Stimulated activated CD4-positive, alpha-beta T cell treated with anti-CD3 and anti-CD28 coated beads, Interleukin-4, amount 100 ng/mL, for 1 hour (primary cell): Measurements from ENCODE around the gene SERTAD1.
A peak's percentile ranks its signal among the peaks of the same experiment; 100 is the strongest.
"Not testable (repeated sequence)": the region's sequence is repeated elsewhere in the genome, so short reads cannot be mapped to it uniquely, and the experiment has no call there.

Experiments
- DNase-seq: peaks from one replicate; pipeline ENCODE4 v3.0.0-alpha.2; 2020

Gene SERTAD1

DNA sequence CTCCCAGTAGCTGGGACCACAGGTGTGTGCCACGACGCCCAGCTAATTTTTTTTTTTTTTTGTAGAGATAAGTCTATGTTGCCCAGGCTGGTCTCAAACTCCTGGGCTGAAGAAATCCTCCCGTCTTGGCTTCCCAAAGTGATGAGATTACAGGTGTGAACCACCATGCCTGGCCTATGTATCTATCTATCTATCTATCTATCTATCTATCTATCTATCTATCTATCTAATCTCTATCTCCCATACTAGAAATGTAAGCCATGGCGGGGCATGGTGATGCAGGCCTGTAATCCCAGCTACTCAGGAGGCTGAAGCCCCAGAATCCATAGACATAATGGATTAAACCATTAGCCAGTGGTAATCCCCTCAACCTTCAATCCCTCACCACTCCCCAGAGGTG lies 24.9 kb upstream of the SERTAD1 start:
- DNase-seq = no peak

DNA sequence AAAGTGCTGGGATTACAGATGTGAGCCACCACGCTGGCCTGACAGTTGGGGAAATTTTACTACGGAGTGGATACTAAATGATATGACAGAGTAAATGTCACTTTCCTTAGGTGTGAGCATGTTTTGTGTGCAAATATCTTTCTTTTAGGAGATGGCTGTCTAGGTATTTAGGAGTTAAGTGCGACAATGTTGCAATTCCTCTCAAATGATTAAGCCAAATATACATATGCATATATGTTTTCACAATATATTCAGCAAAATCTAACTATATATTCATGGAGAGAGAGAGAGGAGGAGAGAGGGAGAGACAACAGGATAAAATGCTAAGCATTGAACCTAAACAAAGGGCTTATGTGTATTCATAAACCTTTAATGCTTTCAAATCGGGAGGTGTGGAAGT lies 23.7 kb upstream of the SERTAD1 start:
- DNase-seq = no peak

DNA sequence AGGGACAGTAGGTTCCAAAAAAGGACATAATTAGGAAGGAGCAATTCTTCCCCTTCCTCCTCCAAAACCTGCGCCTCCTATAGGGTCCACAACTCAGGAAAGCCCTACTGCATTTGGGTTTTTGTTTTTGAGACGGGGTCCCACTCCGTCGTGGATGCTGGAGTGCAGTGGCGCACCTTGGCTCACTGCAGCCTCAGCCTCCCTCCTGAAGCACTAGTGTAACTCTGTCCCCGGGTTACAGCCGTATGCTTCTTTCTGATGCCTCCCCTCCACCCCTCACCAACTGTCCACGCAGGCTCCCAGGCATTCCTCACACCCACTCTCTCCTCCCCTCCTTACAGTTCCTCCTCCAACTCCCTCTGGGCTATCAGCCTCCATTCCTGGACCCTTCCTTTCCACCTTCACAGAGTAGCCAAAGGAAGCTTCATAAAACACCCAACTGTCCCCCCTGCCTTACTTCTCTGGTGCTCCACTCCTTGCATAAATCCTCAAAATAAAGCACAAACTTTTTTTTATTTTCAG lies 20.5 kb upstream of the SERTAD1 start:
- no peak for DNase-seq

DNA sequence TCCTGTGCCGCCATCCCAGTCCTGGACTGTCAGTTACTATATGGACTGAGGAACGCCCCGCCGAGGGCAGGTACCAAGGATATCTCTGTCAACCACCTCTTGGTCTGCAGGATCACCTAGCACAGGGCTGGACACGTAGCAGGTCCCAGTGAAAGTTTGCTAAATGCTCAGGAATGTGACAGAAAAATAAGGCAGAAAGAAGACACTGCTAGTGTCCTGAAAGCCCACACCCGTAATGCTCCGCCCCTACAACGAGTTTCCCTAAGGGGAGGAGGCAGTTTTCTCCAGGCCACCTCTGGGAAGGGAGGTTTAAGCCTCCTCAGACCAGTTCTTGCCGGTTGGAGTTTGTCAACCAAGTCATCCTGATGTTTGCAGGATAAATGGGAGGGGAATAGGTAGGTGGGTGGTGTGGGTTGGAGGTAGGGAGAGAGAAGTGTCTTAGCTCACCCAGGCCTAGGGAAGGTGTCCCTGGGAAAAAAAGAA lies 20.0 kb upstream of the SERTAD1 start:
- DNase-seq = no peak

DNA sequence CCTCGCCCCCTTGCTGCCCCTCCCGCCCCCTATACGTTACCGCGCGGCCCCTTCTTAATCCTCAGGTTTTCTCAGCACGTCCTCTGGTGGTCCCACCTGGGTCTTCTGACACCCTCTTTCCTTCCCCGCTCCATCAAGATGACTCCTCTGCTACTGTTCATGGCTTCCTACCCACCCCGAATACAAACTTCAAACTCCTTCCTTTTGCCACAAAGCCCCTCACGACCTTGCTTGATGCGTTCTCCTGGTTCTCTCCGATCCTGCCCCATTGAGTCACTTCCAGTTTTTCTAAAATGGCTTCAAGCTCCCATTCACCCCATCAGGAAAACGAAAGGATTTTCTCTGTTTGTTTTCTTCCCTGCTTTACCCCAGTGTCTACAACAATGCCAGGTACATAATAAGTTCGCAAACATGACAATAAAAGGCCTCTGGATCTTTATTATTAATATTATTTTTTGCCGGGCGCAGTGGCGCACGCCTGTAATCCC lies 19.1 kb upstream of the SERTAD1 start:
- no peak for DNase-seq

DNA sequence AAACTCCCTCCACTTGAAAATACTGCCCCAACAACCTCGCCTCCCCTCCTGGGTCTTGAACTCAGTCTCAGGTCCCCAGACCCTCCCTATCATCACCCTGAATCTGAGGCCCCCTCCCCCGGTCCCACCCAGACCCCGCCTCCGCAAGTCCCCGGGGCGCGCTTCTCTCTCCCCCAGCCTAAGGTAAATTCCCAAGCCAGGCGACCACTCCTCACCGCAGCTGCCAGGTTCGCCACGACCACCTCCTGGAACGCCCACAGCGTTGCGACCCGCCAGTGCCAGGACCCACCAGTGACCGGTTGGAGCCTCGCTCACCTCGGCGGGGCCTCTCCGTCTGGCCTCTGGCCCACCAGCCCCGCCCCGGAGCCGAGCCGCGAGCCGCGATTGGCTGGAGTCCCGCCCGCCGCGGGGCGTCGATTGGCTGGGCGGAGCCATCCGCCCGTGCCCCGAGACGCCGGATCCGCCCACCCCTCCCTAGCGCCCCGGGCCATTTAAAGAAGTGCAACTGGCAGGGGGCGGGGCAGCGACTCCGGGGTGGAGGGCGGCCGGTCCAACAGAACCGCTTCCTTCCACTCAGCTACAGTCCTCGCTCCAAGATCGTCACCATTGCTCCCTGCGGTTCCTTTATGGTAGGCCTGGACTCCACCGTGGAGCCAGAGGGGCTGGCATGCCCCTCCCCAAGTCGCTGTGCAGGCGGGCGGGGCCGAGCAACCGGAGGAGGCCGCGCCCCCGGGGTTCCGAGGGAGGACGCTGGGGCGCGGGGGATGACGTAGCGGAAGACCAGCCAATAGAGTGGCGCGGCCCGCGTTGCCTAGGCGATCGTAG lies 18.4 kb upstream of the SERTAD1 start, which contains the start of gene SERTAD3:
Gene SERTAD3 (minus strand): TSS at position 336 of the 825 bp plus-strand sequence. CDS start 2,255 bp downstream, outside the sequence.
- DNase-seq = peak; percentile 97

DNA sequence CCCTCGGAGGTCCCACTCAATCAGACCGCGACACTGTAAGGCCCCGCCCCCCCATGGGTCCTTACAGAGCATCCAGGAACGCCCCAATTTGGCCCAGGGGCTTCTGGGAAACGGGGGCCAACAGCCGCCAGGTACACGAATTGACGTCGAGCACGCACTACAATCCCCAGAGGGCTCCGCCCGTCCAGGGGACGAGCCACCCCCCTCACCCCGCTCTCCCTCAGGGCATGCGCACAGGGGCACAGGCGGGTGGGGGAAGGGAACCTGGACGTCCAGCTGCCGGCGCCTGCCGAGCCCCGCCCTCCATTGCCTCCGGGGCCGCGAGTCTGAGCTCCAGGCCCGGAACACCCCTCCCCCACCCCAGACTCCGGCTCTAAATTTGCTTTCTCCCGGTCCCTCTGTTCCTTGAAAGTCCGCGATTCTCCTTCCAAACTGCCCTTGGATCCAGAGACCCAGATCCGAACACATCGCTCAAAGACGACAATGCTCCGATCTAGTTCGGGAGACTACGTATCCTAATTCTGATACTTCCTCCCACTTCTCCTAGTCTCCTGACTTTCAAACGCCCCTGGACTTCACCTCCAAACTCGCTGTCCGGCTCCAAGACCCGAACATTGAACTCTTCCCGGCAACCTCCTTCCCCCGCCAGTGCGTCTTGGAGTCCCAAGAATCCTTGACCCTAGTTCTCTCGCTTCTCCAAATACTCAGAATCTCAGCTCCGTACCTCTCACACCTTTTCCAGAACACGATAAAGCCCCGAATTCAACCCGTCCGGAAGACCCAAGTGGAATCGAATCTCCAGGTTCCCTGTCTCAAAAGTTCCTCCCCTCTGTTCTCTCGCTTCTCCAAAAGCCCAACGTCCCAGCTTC lies 17.6 kb upstream of the SERTAD1 start:
- DNase-seq = peak; percentile 99

DNA sequence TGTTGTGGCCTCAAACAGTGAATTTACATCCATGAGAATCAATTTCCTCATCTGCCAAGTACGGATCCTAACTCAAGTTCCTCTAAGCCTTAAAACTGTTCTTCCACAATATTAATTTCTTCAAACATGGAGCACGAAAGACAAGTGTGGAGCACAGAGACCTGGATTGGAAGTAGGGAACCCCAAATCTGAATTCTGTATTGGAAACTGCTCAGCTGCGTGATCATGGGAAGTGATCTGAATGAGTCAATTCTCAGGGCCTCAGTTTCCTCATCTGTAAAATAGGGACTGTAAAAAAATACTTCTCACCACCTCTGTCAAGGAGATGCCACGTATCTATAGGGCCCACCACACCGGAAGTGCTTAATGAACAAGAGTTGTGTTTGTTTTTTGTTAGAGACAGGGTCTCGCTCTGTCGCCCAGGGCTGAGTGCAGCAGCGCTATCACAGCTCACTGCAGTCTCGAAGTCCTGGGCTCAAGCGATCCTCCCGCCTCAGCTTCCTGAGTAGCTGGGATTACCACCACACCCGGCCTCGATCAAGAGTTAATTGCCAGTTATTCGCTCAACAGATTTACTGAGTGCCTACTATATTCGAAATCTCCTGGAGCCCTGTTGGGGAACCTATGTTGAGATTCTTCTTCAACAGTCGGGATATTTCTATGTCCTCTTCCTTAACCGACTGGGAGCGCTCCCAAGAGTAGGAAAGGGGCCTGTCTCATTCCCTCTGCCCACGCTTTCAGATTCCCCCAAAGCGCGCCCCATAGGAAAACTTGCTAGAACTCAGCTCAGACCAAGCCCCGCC lies 16.7 kb upstream of the SERTAD1 start:
- DNase-seq = no peak

DNA sequence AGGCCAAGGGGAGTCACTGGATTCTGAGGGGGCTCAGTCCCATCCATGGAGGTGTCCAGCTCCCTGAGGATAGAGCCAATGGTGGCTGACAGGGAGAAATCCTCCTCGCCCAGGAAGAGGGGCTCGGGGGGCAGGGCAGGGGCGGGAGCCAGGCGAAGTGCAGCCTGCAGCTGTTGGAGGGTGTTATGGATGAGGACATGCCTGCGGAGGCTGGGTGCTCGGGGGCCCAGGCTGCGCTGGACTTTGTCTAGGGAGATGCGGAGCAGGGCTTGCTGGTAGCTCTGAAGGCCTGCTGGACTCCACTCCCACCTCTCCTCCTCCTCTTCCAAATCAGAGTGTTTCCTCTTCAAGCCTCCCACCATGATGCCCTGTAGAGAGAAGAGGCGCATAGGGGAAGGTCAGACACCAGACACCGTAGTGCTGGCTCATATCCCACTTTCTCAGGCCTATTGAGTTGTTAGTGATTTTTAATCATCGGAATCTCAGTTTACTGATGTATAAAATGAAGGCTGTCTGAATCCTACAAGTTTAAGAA lies 16.0 kb upstream of the SERTAD1 start:
- no peak for DNase-seq

DNA sequence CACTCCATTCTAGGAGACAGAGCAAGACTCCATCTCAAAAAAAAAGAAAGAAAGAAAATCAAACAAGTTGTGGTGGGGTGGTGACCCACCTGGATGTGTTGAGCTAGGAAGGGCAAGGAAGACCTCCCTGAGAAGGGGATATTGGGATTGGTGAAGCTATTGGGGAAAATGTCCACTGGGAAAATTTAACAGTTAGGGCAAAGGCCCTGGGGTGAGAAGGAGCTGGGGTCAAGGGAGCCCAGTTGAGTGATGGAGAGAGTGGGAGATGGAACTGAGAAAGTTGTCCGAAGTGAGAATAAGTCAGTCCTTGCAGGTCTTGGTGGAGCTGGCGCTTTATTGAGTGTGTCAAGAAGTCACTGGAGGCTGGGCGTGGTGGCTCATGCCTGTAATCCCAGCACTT lies 12.5 kb upstream of the SERTAD1 start:
- no peak for DNase-seq

DNA sequence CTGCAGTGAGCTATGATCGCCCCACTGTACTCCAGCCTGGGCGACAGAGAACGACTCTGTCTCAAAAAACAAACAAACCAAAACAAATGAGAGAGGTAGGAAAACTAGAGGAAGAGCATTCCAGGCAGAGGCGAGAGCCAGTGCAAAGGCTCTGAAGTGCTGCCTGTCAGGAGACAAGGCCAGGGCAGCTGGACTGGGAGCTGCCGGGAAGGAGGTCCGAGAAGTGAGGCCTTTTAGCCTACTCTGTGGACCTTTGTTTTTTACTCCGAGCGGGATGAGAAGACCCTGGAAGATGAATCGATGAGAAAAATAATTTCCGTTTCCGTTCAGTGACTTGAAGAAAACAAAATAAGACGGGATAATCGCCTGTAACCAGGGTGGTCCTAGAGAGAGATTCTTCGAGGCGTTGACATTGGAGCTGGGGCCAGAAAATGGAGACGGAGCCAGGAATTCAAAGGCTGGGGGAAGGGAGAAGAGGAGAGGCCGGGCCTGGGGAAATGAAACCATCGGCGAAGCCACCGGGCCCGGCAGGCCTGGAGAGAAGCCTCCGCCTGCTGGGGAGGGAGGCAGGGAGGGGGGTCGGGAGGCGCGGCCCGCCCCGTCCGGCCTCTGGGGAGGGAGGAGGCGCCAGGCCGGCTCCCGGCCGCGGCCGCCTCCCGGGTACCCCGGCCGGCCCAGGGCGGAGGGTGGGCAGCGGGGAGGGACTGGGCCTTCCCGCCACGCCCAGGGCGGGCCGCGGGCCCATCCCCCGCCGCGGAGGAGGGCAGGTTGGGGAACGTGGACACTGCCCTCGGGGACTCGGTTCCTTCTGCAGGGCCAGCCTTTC lies 7.8 kb upstream of the SERTAD1 start:
- DNase-seq = peak; percentile 50

DNA sequence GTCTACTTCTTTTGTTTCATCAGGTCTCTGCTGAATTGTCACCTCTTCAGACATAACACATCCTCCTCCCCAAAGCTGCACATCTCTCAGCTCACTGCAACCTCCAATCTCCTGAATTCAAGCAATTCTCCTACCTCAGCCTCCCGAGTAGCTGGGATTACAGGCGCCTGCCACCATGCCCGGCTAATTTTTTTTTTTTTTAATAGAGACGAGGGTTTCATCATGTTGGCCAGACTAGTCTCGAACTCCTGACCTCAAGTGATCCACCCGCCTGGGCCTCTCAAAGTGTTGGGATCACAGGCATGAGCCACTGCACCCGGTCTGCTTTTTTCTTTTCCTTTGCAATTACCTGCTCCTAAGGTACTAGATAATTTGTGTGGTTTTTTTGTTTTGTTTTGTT lies 7.0 kb upstream of the SERTAD1 start:
- not testable (repeated sequence) for DNase-seq

DNA sequence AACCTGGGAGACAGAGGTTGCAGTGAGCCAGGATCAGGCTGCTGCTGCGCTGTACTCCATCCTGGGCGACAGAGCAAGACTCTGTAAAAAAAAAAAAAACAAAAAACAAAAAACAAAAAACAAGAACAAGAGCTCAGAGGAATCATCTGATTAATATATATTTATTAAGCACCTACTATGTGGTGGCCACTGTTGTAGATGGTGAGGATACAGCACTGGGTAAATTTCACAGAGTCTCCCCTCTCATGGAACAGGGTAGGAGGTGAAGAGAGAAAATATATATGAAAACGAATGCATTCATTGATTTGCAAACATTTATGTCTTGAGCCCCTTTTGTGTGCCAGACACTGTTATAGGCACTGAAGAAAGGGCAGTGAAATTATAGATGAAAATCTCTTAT lies 5.9 kb upstream of the SERTAD1 start:
- no peak for DNase-seq

DNA sequence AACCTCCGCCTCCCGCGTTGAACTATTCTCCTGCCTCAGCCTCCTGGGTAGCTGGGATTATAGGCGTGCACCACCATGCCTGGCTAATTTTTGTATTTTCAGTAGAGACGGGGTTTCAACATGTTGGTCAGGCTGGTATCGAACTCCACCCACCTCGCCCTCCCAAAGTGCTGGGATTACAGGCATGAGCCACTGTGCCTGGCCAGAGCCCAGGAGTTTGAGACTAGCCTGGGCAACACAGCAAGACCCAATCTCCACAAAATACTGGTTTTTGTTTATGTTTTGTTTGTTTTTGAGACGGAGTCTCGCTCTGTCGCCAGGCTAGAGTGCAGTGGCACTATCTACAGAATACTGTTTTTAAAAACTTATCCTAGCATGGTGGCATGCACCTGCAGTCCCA lies 4.5 kb upstream of the SERTAD1 start:
- not testable (repeated sequence) for DNase-seq

DNA sequence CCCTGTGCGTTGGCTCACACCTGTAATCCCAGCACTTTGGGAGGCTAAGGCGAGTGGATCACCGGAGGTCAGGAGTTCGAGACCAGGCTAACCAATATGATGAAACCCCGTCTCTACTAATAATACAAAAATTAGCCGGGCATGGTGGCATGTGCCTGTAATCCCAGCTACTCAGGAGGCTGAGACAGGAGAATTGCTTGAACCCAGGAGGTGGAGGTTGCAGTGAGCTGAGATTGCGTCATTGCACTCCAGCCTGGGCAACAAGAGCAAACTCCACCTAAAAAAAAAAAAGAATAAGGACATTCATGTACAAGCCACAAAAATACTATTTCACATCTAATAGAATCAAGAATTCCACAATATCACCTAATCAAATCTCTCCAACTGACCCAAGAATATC lies 2.4 kb upstream of the SERTAD1 start:
- not testable (repeated sequence) for DNase-seq

DNA sequence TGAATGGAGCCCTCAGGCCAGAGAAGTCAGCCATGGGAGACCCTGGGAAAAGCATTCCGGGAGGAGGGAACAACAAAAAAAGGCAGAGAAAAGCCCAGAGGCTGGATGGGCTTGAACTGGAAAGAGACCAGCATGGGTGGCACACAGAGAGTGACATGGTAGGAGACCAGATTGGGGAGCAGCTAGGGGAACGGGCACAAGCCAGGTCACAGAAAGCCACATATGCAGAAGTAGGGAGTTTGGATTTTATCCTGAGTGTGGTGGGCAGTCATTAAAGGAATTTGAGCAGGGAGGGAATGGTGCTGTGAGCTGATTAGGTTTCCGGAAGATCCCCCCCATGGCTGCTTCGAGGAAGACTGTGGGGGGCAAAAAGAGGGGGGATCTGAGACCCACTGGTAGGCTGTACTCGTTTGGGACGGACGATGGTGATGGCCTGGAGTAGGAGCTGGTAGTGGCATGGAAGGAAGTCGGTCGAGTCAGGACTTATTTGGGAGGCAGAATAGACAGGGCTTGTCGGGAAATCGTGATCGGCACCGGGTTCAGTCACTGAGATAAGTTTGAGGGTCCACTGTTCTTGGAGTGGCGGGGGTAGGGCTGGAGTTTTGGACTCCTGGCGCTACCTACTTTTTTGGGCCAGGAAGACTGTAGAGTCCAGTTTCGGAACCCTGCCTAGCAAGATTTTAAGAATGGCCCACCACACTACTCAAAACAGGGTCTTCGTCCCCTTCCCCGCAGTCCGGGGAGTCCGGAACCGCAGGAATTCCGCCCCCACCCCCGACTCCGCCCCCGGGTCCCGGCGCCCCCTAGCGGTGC lies 949 bp downstream of the SERTAD1 start:
- DNase-seq = no peak

DNA sequence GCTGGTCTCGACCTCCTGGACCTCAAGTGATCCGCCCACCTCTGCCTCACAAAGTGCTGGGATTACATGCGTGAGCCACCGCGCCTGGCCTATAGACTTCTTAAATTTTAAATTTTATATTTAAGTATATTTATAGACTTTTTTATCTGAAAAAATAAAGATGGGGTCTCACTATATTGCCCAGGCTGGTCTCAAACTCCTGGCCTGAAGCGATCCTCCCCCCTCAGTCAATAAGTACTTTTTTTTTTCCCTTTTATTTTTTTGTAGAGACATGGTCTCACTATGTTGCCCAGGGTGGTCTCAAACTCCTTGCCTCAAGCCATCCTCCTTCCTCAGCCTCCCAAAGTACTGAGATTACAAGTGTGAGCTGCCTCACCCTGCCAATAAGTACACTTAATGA lies 1.9 kb downstream of the SERTAD1 start:
- DNase-seq = no peak

DNA sequence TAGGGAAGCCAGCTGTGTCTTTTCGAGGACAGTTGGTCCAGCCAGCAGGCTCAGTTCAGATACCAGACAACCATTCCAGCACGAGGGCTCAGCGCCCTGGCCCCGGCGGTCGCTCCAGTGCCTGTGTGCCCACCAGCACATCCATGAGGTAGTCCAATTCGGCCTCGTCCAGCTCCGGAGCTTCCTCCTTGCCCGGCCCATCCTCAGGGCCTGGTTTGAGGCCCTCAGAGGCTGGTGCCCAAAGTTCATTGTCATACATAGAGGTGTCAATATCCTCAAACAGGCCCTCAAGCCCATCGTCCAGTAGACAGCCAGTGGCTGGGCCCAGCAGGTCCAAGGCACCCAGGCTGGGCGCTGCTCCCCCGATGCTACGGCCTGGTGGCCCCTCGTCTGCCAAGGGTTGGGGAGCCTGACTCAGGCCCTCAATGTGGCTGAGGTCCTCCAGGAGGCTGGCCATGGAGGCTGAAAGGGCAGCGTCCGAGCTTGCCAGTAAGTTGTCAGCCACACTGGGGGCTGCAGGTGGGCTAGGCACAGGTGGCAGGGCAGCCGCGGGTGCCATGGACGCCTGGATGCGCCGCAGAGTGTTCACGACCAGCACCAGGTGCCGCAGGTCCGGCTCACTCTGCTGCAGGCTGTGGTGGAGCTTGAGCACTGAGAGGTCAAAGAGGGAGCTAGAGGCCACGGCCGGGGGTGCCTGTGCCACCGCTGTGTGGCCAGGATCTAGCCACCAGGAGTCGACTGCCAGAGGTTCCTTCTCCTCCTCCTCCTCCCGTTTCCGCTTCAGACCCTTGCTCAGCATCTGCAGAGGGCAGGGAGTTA lies 2.8 kb downstream of the SERTAD1 start:
- no peak for DNase-seq

DNA sequence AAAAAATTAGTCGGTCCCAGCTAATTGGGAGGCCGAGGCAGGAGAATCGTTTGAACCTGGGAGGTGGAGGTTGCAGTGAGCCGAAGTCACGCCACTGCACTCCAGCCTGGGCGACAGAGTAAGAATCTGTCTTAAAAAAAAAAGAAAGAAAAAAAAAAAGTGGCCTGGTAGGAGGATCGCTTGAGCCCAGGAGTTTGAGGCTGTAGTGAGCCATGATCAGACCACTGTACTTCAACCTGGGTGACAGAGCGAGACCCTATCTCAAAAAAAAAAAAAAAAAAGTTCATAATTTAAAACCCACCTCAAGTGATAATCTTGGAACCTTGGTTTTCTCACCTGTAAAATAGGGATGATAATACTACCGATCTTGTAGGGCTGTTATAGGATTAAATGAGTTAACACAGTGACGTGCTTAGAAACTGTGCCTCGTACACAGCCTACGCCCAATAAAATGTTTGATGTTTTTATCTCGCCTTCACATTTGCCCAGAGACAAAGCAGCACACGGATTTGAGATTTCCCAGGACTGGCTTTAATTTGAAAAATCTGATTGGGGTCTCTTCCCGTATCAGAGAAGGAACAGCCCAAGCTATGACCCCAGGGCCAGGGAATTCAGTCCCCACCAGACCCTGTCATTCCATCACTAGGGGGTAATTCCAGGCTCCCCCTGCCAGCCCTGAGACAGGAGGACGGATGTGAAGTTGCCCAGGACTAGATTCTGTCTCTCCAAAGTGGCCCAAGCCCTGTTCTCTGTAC lies 3.6 kb downstream of the SERTAD1 start:
- no peak for DNase-seq
